HCT116 (cell line): ENCODE results near the gene TENM3. TPM values are rescaled to one million over a fixed set of nuclear protein-coding genes. Genes with fewer than 3 reads are reported as not detected.

ENCODE experiments used
- ATAC-seq: fragments of 200-7000 bp; cut with Tn5 transposase; 2 replicates; pipeline ENCODE4 v1.9.1; 2020; ENCODE audit warnings: mild to moderate bottlenecking, moderate library complexity
- BruUV-seq: library from RNA; stranded (reverse); fragments of 400-500 nt; replicated peaks from 2 replicates; lab custom pipeline; 2021; lab: Mats Ljungman, UMichigan
- CTCF ChIA-PET: fragments of 300-600 bp; sonication (Branson Sonifier 250); formaldehyde crosslinking; loops from one replicate; lab custom pipeline; 2021; ENCODE audit warnings: antibody characterized with exemption; lab: Charles Lee
- POLR2A ChIA-PET: fragments of 300-600, 350-600 bp; sonication (Branson Sonifier 250); formaldehyde crosslinking; loops from one replicate; lab custom pipeline; 2021; ENCODE audit warnings: antibody characterized with exemption; lab: Charles Lee
- RAD21 ChIA-PET, 2 experiments: fragments of 300-600 bp; sonication (Branson Sonifier 250); formaldehyde crosslinking; loops; one replicate each; lab custom pipeline; 2023; ENCODE audit warnings: low total read pairs in 2 of 2; ENCODE audit not compliant: uncharacterized antibody in 2 of 2, unreplicated experiment in 2 of 2, low non-redundant PET in 1 of 2; lab: Charles Lee
- DNase-seq: peaks from one replicate; pipeline ENCODE4 v3.0.0-alpha.2; 2010; ENCODE audit warnings: low read depth, low spot score
- H2AFZ ChIP-seq: fragments of 200-600 bp; shearing (Covaris generic), sonication (generic); 2 replicates; pipeline ENCODE4 v1.6.1; 2017; ENCODE audit warnings: low read depth, mixed run types, mixed read lengths, antibody characterized with exemption, low read length; ENCODE audit not compliant: poor library complexity, severe bottlenecking
- H3K27ac ChIP-seq: 2 replicates; pipeline ENCODE4 v1.5.1; 2012; ENCODE audit warnings: low read depth, low read length
- H3K27me3 ChIP-seq: fragments of 200-600 bp; sonication (generic); 2 replicates; pipeline ENCODE4 v1.6.1; 2016; ENCODE audit warnings: mixed run types, low read length, mixed read lengths; ENCODE audit not compliant: insufficient read depth
- H3K36me3 ChIP-seq, 2 experiments: fragments of 200-500 bp in 1 of 2; fragments of 200-600 bp in 1 of 2; sonication (Bioruptor generic) in 1 of 2; sonication (generic) in 1 of 2; 2 replicates each; pipeline versions ENCODE4 v1.5.1 to v1.6.1; 2014 to 2016; ENCODE audit warnings: low read length in 2 of 2, inconsistent platforms in 1 of 2, mixed read lengths in 1 of 2, mixed run types in 1 of 2; ENCODE audit not compliant: insufficient read depth in 2 of 2, control insufficient read depth in 1 of 2
- H3K4me1 ChIP-seq, 2 experiments: fragments of 200-600 bp in 1 of 2; sonication (generic) in 1 of 2; 2 replicates each; pipeline versions ENCODE4 v1.5.1 to v1.6.1; 2012 to 2017; ENCODE audit warnings: low read length in 2 of 2, inconsistent platforms in 1 of 2, mild to moderate bottlenecking in 1 of 2, mixed read lengths in 1 of 2, mixed run types in 1 of 2, moderate library complexity in 1 of 2; ENCODE audit not compliant: insufficient read depth in 2 of 2, control insufficient read depth in 1 of 2
- H3K4me2 ChIP-seq: fragments of 200-600 bp; sonication (generic); 2 replicates; pipeline ENCODE4 v1.6.1; 2017; ENCODE audit warnings: mixed run types, low read length, mixed read lengths
- H3K4me3 ChIP-seq, 2 experiments: fragments of 200-600 bp in 1 of 2; sonication (generic) in 1 of 2; replicated peaks in 1 of 2; 2 replicates each; pipeline ENCODE4 v1.5.1; 2011 to 2016; ENCODE audit warnings: low read length in 2 of 2, control low read depth in 1 of 2, low read depth in 1 of 2, mild to moderate bottlenecking in 1 of 2, mixed read lengths in 1 of 2, mixed run types in 1 of 2
- H3K79me2 ChIP-seq: fragments of 200-600 bp; sonication (generic); 2 replicates; pipeline ENCODE4 v1.6.1; 2017; ENCODE audit warnings: mild to moderate bottlenecking, mixed run types, low read length, moderate library complexity, mixed read lengths; ENCODE audit not compliant: insufficient read depth
- H3K9ac ChIP-seq: fragments of 200-600 bp; sonication (generic); 2 replicates; pipeline ENCODE4 v1.6.1; 2016; ENCODE audit warnings: low read length, mixed read lengths
- H3K9me2 ChIP-seq: fragments of 200-600 bp; sonication (generic), shearing (Covaris generic); 2 replicates; pipeline ENCODE4 v1.6.1; 2017; ENCODE audit warnings: mixed run types, mild to moderate bottlenecking, moderate library complexity; ENCODE audit not compliant: insufficient read depth
- H3K9me3 ChIP-seq, 2 experiments: fragments of 200-500 bp in 1 of 2; fragments of 200-600 bp in 1 of 2; sonication (Bioruptor generic) in 1 of 2; sonication (generic) in 1 of 2; 2 replicates each; pipeline ENCODE4 v1.6.1; 2014 to 2017; ENCODE audit warnings: low read length in 2 of 2, mixed read lengths in 2 of 2, inconsistent platforms in 1 of 2, low read depth in 1 of 2, mild to moderate bottlenecking in 1 of 2, mixed run types in 1 of 2, moderate library complexity in 1 of 2; ENCODE audit not compliant: control insufficient read depth in 1 of 2, insufficient read depth in 1 of 2
- H4K20me1 ChIP-seq: fragments of 200-600 bp; sonication (generic), shearing (Covaris generic); 2 replicates; pipeline ENCODE4 v1.6.1; 2017; ENCODE audit warnings: mixed run types, mild to moderate bottlenecking, moderate library complexity; ENCODE audit not compliant: insufficient read depth
- CBX3 ChIP-seq: IDR thresholded peaks from 2 replicates; pipeline ENCODE4 v1.6.1; 2012; ENCODE audit warnings: low read depth
- CEBPB ChIP-seq: IDR thresholded peaks from 2 replicates; pipeline ENCODE4 v1.6.1; 2012; ENCODE audit warnings: low read depth
- EGR1 ChIP-seq: IDR thresholded peaks from 2 replicates; pipeline ENCODE4 v1.6.1; 2012; ENCODE audit warnings: low read depth
- EZH2 ChIP-seq: fragments of 200-600 bp; sonication (generic); IDR thresholded peaks from 2 replicates; pipeline ENCODE4 v1.6.1; 2017; ENCODE audit warnings: antibody characterized with exemption, mixed run types
- EZH2phosphoT487 ChIP-seq: fragments of 200-600 bp; IDR thresholded peaks from 2 replicates; pipeline ENCODE4 v1.6.1; 2018; ENCODE audit warnings: antibody characterized with exemption, borderline replicate concordance
- FOSL1 ChIP-seq: IDR thresholded peaks from 2 replicates; pipeline ENCODE4 v1.6.1; 2012; ENCODE audit warnings: low read depth
- POLR2A ChIP-seq: IDR thresholded peaks from 2 replicates; pipeline ENCODE4 v1.7.0; 2011; ENCODE audit warnings: borderline replicate concordance; ENCODE audit not compliant: insufficient read depth, insufficient read length; ENCODE audit errors: extremely low read depth
- RAD21 ChIP-seq: IDR thresholded peaks from 2 replicates; pipeline ENCODE4 v1.6.1; 2012; ENCODE audit warnings: low read depth, mild to moderate bottlenecking
- TCF7L2 ChIP-seq: IDR thresholded peaks from 2 replicates; pipeline ENCODE4 v1.7.0; 2011; ENCODE audit warnings: borderline replicate concordance, inconsistent platforms; ENCODE audit not compliant: insufficient read depth, insufficient read length; ENCODE audit errors: extremely low read depth
- YY1 ChIP-seq: IDR thresholded peaks from 2 replicates; pipeline ENCODE4 v1.6.1; 2011; ENCODE audit warnings: low read length, low read depth, moderate library complexity, mild to moderate bottlenecking; ENCODE audit not compliant: insufficient replicate concordance; ENCODE audit errors: extremely low read depth
- ZBTB33 ChIP-seq: IDR thresholded peaks from 2 replicates; pipeline ENCODE4 v1.6.1; 2011; ENCODE audit warnings: mild to moderate bottlenecking, low read length, moderate library complexity; ENCODE audit not compliant: insufficient replicate concordance; ENCODE audit errors: extremely low read depth
- ZFX ChIP-seq: fragments of 450-650 bp; IDR thresholded peaks from 2 replicates; pipeline ENCODE4 v1.6.1; 2017
- ZNF274 ChIP-seq: fragments of 200-500 bp; sonication (Bioruptor generic); IDR thresholded peaks from 2 replicates; pipeline ENCODE4 v1.6.1; 2014; ENCODE audit warnings: mild to moderate bottlenecking, low read depth, low read length, inconsistent platforms
- intact Hi-C: fragments of 100-400 bp; cut with micrococcal nuclease; formaldehyde crosslinking; loops from 2 replicates; pipeline ENCODE4 v1.10.0; 2022
- total RNA-seq: library from RNA; stranded (reverse); gene quantifications from one replicate; pipeline ENCODE4 v1.2.1, GENCODE V29; 2021; ENCODE audit not compliant: unreplicated experiment
- TF ChIP-seq, protein P1 (sequence below): IDR thresholded peaks from 2 replicates; pipeline ENCODE4 v1.6.1; 2012
- TF ChIP-seq, protein P2 (sequence below): IDR thresholded peaks from 2 replicates; pipeline ENCODE4 v1.6.1; 2012

The TENM3 gene
- total RNA-seq, 1 experiment from 2014 or later: 0.54 TPM

DNA sequence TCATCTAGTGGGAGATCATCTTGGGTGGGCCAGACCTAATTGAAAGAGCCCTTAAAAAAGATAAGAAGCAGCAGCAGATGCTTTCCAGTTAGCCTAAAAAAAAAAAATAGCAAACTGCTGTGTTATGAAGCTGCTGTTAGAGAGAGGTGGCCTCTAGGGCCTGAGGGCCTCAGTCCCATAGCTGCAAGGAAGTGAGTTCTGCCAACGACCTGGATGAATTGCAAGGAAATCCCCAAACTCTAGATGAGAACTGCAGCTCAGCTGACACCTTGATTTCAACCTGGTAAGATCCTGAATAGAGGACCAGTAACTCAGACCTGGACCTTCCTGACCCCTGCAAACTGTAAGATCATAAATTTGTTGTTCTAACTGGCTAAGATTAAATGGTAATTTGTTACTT, 275.2 kb downstream of the TENM3 start (continued):
- TF ChIP-seq CEBPB (no peak), ZFX (no peak)

DNA sequence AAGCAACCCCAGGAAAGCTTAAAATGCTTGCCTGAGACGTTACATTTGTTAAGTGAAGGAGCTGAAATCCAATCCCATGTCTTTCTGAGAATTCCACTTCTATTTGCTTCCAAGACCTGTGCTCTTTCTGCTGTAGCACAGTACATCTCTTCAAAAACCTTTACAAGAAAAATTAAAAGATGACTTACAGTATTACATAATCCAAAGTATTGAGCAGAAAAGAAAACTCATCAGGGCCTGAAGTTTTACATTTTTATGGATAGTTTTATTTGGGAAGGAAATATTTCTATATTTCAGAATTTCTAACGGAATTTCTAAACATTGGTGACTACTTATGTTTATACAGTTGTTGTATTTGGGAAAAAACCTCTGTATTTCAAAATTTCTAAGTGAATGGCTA, 276.3 kb downstream of the TENM3 start:
- ATAC-seq (no peak), DNase-seq (no peak)
- intact Hi-C loops: no loop called here
- Histone ChIP-seq H3K4me3 (no peak overlapping the region), H3K27me3 (peaks cover 26% of the 10 kb centered on the region), H3K4me1 (no peaks in the 10 kb centered on the region), H3K36me3 (no peaks in the 10 kb centered on the region), H3K9me2 (no peaks in the 10 kb centered on the region), H4K20me1 (no peaks in the 10 kb centered on the region), H3K9me3 (no peaks in the 10 kb centered on the region), H3K9ac (no peak overlapping the region), H3K27ac (no peak overlapping the region), H3K79me2 (no peaks in the 10 kb centered on the region), H3K4me2 (no peak overlapping the region), H2AFZ (no peak overlapping the region)
- ChIA-PET CTCF (no interaction called here), RAD21 (no interaction called here), POLR2A (no interaction called here)
- TF ChIP-seq POLR2A: no peak
- no peak for TF ChIP-seq ZFX
- no peak for TF ChIP-seq ZBTB33
- no peak for TF ChIP-seq ZNF274
- BruUV-seq: no TSS peak

DNA sequence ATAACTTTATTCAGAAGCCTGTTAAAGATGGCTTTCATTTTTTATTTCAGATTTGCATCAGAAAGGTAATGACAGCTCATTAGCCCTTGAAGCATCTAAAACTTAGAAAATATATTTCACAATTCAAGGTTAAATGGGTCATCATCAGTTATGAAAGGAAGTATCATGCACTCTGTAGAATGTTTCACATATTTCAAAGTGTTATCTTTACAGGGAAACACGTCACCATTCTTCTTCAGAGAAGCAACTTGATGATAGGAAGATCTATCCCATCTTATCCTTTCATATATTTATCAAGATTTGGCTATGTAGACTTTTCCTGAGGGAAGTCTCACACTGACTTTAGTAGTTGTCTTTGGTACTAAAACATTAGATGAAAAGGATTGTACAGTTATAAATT, 277.8 kb downstream of the TENM3 start:
- Histone ChIP-seq H3K79me2 (no peaks in the 10 kb centered on the region), H3K9me3 (no peaks in the 10 kb centered on the region), H3K4me2 (no peak overlapping the region), H3K27ac (no peak overlapping the region), H3K4me1 (no peaks in the 10 kb centered on the region), H3K9me2 (no peaks in the 10 kb centered on the region), H3K4me3 (no peak overlapping the region), H3K36me3 (no peaks in the 10 kb centered on the region), H2AFZ (no peak overlapping the region), H3K27me3 (peaks cover 19% of the 10 kb centered on the region), H4K20me1 (no peaks in the 10 kb centered on the region), H3K9ac (no peak overlapping the region)
- ChIA-PET RAD21 (no interaction called here), CTCF (no interaction called here), POLR2A (no interaction called here)
- intact Hi-C loops: no loop called here
- DNase-seq (no peak), ATAC-seq (no peak)
- no TSS peak for BruUV-seq
- TF ChIP-seq CBX3 (no peak), EGR1 (no peak), YY1 (no peak), CEBPB (no peak), EZH2 (no peak), FOSL1 (no peak), ZFX (no peak), RAD21 (no peak), ZNF274 (no peak), ZBTB33 (no peak), EZH2phosphoT487 (no peak), TCF7L2 (no peak)
- TF ChIP-seq, protein P1, sequence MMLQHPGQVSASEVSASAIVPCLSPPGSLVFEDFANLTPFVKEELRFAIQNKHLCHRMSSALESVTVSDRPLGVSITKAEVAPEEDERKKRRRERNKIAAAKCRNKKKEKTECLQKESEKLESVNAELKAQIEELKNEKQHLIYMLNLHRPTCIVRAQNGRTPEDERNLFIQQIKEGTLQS: no peak
- TF ChIP-seq, protein P2, sequence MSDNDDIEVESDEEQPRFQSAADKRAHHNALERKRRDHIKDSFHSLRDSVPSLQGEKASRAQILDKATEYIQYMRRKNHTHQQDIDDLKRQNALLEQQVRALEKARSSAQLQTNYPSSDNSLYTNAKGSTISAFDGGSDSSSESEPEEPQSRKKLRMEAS: no peak
